Karpas-422 (cell line): ENCODE measurements around the gene TAGLN. TPM values are rescaled to one million over a fixed set of nuclear protein-coding genes. Genes with fewer than 3 reads are reported as not detected.

Experiments
- DNase-seq: peaks from one replicate; pipeline ENCODE4 v3.0.0-alpha.2; 2015
- H2AFZ ChIP-seq: fragments of 200-600 bp; sonication (generic); 2 replicates; pipeline ENCODE4 v1.6.1; 2014; ENCODE audit warnings: antibody characterized with exemption, low read length, mixed read lengths
- H3K27ac ChIP-seq: fragments of 200-600 bp; sonication (generic); 2 replicates; pipeline ENCODE4 v1.5.1; 2014; ENCODE audit warnings: mild to moderate bottlenecking, low read length, moderate library complexity
- H3K27me3 ChIP-seq: fragments of 200-600 bp; sonication (generic); 2 replicates; pipeline ENCODE4 v1.6.1; 2014; ENCODE audit warnings: low read length, mixed read lengths
- H3K36me3 ChIP-seq: fragments of 200-600 bp; sonication (generic); 2 replicates; pipeline ENCODE4 v1.6.1; 2014; ENCODE audit warnings: low read length, mixed read lengths; ENCODE audit not compliant: insufficient read depth
- H3K4me1 ChIP-seq: fragments of 200-600 bp; sonication (generic); 2 replicates; pipeline ENCODE4 v1.6.1; 2014; ENCODE audit warnings: mild to moderate bottlenecking, low read length, mixed read lengths
- H3K4me2 ChIP-seq: fragments of 200-600 bp; sonication (generic); 2 replicates; pipeline ENCODE4 v1.6.1; 2014; ENCODE audit warnings: low read length, low read depth, mild to moderate bottlenecking; ENCODE audit not compliant: poor library complexity, severe bottlenecking
- H3K4me3 ChIP-seq: fragments of 200-600 bp; sonication (generic); 2 replicates; pipeline ENCODE4 v1.5.1; 2014; ENCODE audit warnings: mild to moderate bottlenecking, antibody characterized with exemption, low read length, mixed read lengths
- H3K79me2 ChIP-seq: fragments of 200-600 bp; sonication (generic); 2 replicates; pipeline ENCODE4 v1.6.1; 2014; ENCODE audit warnings: mild to moderate bottlenecking, low read length, mixed read lengths
- H3K9ac ChIP-seq: fragments of 200-600 bp; sonication (generic); 2 replicates; pipeline ENCODE4 v1.6.0; 2014; ENCODE audit warnings: low read length
- H3K9me2 ChIP-seq: fragments of 200-600 bp; sonication (generic), shearing (Covaris generic); replicated peaks from 2 replicates; pipeline ENCODE4 v1.6.0; 2014; ENCODE audit warnings: mild to moderate bottlenecking, low read length, moderate library complexity; ENCODE audit not compliant: insufficient read depth
- H3K9me3 ChIP-seq: fragments of 300-700, 200-600 bp; sonication (generic); 2 replicates; pipeline ENCODE4 v1.6.1; 2014; ENCODE audit warnings: low read length, mixed read lengths
- H4K20me1 ChIP-seq: fragments of 200-600 bp; sonication (generic); 2 replicates; pipeline ENCODE4 v1.6.1; 2014; ENCODE audit warnings: mild to moderate bottlenecking, antibody characterized with exemption, low read length, low read depth; ENCODE audit not compliant: insufficient read depth
- total RNA-seq: library from RNA; depleted of rRNA; stranded (reverse); fragments of >200 nt; shearing (Covaris generic); gene quantifications from 2 replicates; pipeline ENCODE4 v1.2.3, GENCODE V29; 2014; ENCODE audit warnings: low replicate concordance

Gene TAGLN
- total RNA-seq, 1 experiment from 2014 or later: 3.3 TPM

GRCh38 chr11:117183724-117184349 lies 15.3 kb upstream of the TAGLN start:
- H3K9me3 ChIP-seq: no peaks in the 10 kb centered on the region
- H3K4me1 ChIP-seq: peaks cover 32% of the 10 kb centered on the region
- H2AFZ ChIP-seq: no peak overlapping the region
- no peak overlapping the region for H3K4me2 ChIP-seq
- no peaks in the 10 kb centered on the region for H3K9me2 ChIP-seq
- no peak overlapping the region for H3K27ac ChIP-seq
- no peak overlapping the region for H3K4me3 ChIP-seq
- H3K79me2 ChIP-seq: 0 out of 2 replicates have a peak, but pooled peaks cover 3% of the 10 kb centered on the region
- no peaks in the 10 kb centered on the region for H4K20me1 ChIP-seq
- no peaks in the 10 kb centered on the region for H3K36me3 ChIP-seq
- no peak overlapping the region for H3K9ac ChIP-seq
- H3K27me3 ChIP-seq: no peaks in the 10 kb centered on the region
- DNase-seq: no peak

- Histone ChIP-seq H3K9me2 (no peaks in the 10 kb centered on the region), H3K9me3 (no peaks in the 10 kb centered on the region), H3K9ac (peak overlapping the region; percentile 28), H3K79me2 (no peaks in the 10 kb centered on the region), H3K27ac (peak overlapping the region; percentile 80), H3K4me2 (no peak overlapping the region), H3K4me3 (no peak overlapping the region), H2AFZ (no peak overlapping the region), H3K27me3 (no peaks in the 10 kb centered on the region), H3K36me3 (no peaks in the 10 kb centered on the region), H4K20me1 (no peaks in the 10 kb centered on the region), H3K4me1 (peaks cover 35% of the 10 kb centered on the region)
- DNase-seq: peak; percentile 74
Observed at GRCh38 chr11:117185736-117186430, 13.3 kb upstream of the TAGLN start.

- Histone ChIP-seq H3K27ac (peak overlapping the region; percentile 80), H3K36me3 (no peaks in the 10 kb centered on the region), H4K20me1 (no peaks in the 10 kb centered on the region), H3K4me2 (no peak overlapping the region), H2AFZ (no peak overlapping the region), H3K27me3 (no peaks in the 10 kb centered on the region), H3K79me2 (no peaks in the 10 kb centered on the region), H3K4me3 (no peak overlapping the region), H3K9ac (peak overlapping the region; percentile 28; the same call in 1 of the 2 replicates), H3K4me1 (peaks cover 32% of the 10 kb centered on the region), H3K9me2 (no peaks in the 10 kb centered on the region), H3K9me3 (no peaks in the 10 kb centered on the region)
- no peak for DNase-seq
Observed at GRCh38 chr11:117186431-117186761, 12.8 kb upstream of the TAGLN start.

GRCh38 chr11:117187007-117187406 lies 12.2 kb upstream of the TAGLN start:
- DNase-seq: no peak
- H3K9ac ChIP-seq: no peak overlapping the region

GRCh38 chr11:117187428-117187798 lies 11.8 kb upstream of the TAGLN start:
- Histone ChIP-seq H3K27me3 (no peaks in the 10 kb centered on the region), H2AFZ (no peak overlapping the region), H3K9me2 (no peaks in the 10 kb centered on the region), H3K4me3 (no peak overlapping the region), H3K4me1 (peaks cover 32% of the 10 kb centered on the region), H3K9ac (no peak overlapping the region), H3K9me3 (no peaks in the 10 kb centered on the region), H3K79me2 (no peaks in the 10 kb centered on the region), H4K20me1 (no peaks in the 10 kb centered on the region), H3K4me2 (no peak overlapping the region), H3K36me3 (no peaks in the 10 kb centered on the region), H3K27ac (no peak overlapping the region)
- DNase-seq: no peak

More at GRCh38 chr11:117187007-117187406, 12.2 kb upstream of the TAGLN start:
- Histone ChIP-seq H2AFZ (no peak overlapping the region), H3K9me2 (no peaks in the 10 kb centered on the region), H3K4me3 (no peak overlapping the region), H3K4me1 (peaks cover 32% of the 10 kb centered on the region), H4K20me1 (no peaks in the 10 kb centered on the region), H3K9me3 (no peaks in the 10 kb centered on the region), H3K4me2 (no peak overlapping the region), H3K36me3 (no peaks in the 10 kb centered on the region), H3K27ac (no peak overlapping the region), H3K27me3 (no peaks in the 10 kb centered on the region), H3K79me2 (no peaks in the 10 kb centered on the region)

- H3K4me3 ChIP-seq: no peak overlapping the region
- H3K27me3 ChIP-seq: no peaks in the 10 kb centered on the region
- no peak overlapping the region for H3K4me2 ChIP-seq
- H4K20me1 ChIP-seq: no peaks in the 10 kb centered on the region
- peaks cover 32% of the 10 kb centered on the region for H3K4me1 ChIP-seq
- H3K9me2 ChIP-seq: no peaks in the 10 kb centered on the region
- no peak overlapping the region for H2AFZ ChIP-seq
- H3K27ac ChIP-seq: no peak overlapping the region
- H3K9me3 ChIP-seq: no peaks in the 10 kb centered on the region
- no peaks in the 10 kb centered on the region for H3K79me2 ChIP-seq
- H3K9ac ChIP-seq: no peak overlapping the region
- H3K36me3 ChIP-seq: no peaks in the 10 kb centered on the region
- no peak for DNase-seq
Observed at GRCh38 chr11:117187799-117188481, 11.2 kb upstream of the TAGLN start.

- Histone ChIP-seq H3K4me1 (peaks cover 32% of the 10 kb centered on the region), H3K36me3 (no peaks in the 10 kb centered on the region), H3K4me2 (no peak overlapping the region), H3K27me3 (no peaks in the 10 kb centered on the region), H3K9me3 (no peaks in the 10 kb centered on the region), H2AFZ (no peak overlapping the region), H4K20me1 (no peaks in the 10 kb centered on the region), H3K9me2 (no peaks in the 10 kb centered on the region), H3K9ac (no peak overlapping the region), H3K4me3 (no peak overlapping the region), H3K79me2 (no peaks in the 10 kb centered on the region), H3K27ac (no peak overlapping the region)
- DNase-seq: no peak
Observed at GRCh38 chr11:117188620-117189081, 10.5 kb upstream of the TAGLN start.

GRCh38 chr11:117189191-117189940 lies 9.8 kb upstream of the TAGLN start:
- no peak overlapping the region for H2AFZ ChIP-seq
- peak; percentile 90 for DNase-seq
- no peaks in the 10 kb centered on the region for H3K36me3 ChIP-seq
- H3K27ac ChIP-seq: peak overlapping the region; percentile 72
- peak overlapping the region; percentile 57 for H3K4me2 ChIP-seq
- H3K9me3 ChIP-seq: no peaks in the 10 kb centered on the region
- H3K4me3 ChIP-seq: peak overlapping the region; percentile 36; the same call in 1 of the 2 replicates
- no peaks in the 10 kb centered on the region for H3K79me2 ChIP-seq
- H3K9me2 ChIP-seq: no peaks in the 10 kb centered on the region
- H4K20me1 ChIP-seq: no peaks in the 10 kb centered on the region
- H3K27me3 ChIP-seq: no peaks in the 10 kb centered on the region
- peak overlapping the region; percentile 68 for H3K9ac ChIP-seq
- peaks cover 32% of the 10 kb centered on the region for H3K4me1 ChIP-seq
